ENCODE results near the gene GSTO2. TPM values are rescaled to one million over a fixed set of nuclear protein-coding genes. Genes with fewer than 3 reads are reported as not detected.
A peak's percentile ranks its signal among the peaks of the same experiment; 100 is the strongest.

GSTO2 gene
- total RNA-seq, 1 donor from 2014 or later = 2.8 TPM

- no peak overlapping the region for H3K4me3 Mint-ChIP-seq
- DNase-seq (ENCODE audit: extremely low spot score, unreplicated experiment) = no peak
- H3K27me3 Mint-ChIP-seq = no peaks in the 10 kb centered on the region
- peaks cover 16% of the 10 kb centered on the region for H3K36me3 Mint-ChIP-seq
- H3K9me3 Mint-ChIP-seq = no peaks in the 10 kb centered on the region
- peaks cover 25% of the 10 kb centered on the region for H3K4me1 Mint-ChIP-seq (ENCODE audit: unreplicated experiment)
- no peak for TF ChIP-seq CTCF (conservative IDR thresholded peaks at IDR 0.05)
- H3K27ac Mint-ChIP-seq = no peak overlapping the region
Measured at GRCh38 chr10:104259999-104260774, 8.8 kb upstream of the GSTO2 start.

GRCh38 chr10:104260775-104261115 is 8.2 kb upstream of the GSTO2 start:
- Mint-ChIP-seq H3K27ac (no peak overlapping the region), H3K4me1 (ENCODE audit: unreplicated experiment) (peaks cover 20% of the 10 kb centered on the region), H3K9me3 (no peaks in the 10 kb centered on the region), H3K4me3 (no peak overlapping the region), H3K36me3 (peaks cover 21% of the 10 kb centered on the region), H3K27me3 (no peaks in the 10 kb centered on the region)
- DNase-seq (ENCODE audit: extremely low spot score, unreplicated experiment) = no peak
- TF ChIP-seq CTCF (conservative IDR thresholded peaks at IDR 0.05) = no peak

GRCh38 chr10:104262055-104262454 is 6.9 kb upstream of the GSTO2 start:
- Mint-ChIP-seq H3K27ac (no peak overlapping the region), H3K4me1 (ENCODE audit: unreplicated experiment) (peaks cover 11% of the 10 kb centered on the region), H3K4me3 (no peak overlapping the region), H3K9me3 (no peaks in the 10 kb centered on the region), H3K27me3 (no peaks in the 10 kb centered on the region), H3K36me3 (peaks cover 23% of the 10 kb centered on the region)
- TF ChIP-seq CTCF (conservative IDR thresholded peaks at IDR 0.05) = no peak
- no peak for DNase-seq (ENCODE audit: extremely low spot score, unreplicated experiment)

GRCh38 chr10:104264783-104265182 is 4.2 kb upstream of the GSTO2 start:
- Mint-ChIP-seq H3K9me3 (no peaks in the 10 kb centered on the region), H3K27me3 (no peaks in the 10 kb centered on the region), H3K27ac (no peak overlapping the region), H3K36me3 (peaks cover 15% of the 10 kb centered on the region), H3K4me1 (ENCODE audit: unreplicated experiment) (peaks cover 9% of the 10 kb centered on the region), H3K4me3 (no peak overlapping the region)
- no peak for DNase-seq (ENCODE audit: extremely low spot score, unreplicated experiment)
- TF ChIP-seq CTCF (conservative IDR thresholded peaks at IDR 0.05) = no peak

GRCh38 chr10:104267721-104268404 is 1.1 kb upstream of the GSTO2 start:
- H3K27ac Mint-ChIP-seq = peak overlapping the region; percentile 79

More at GRCh38 chr10:104267721-104268404, 1.1 kb upstream of the GSTO2 start:
- H3K27me3 Mint-ChIP-seq = no peaks in the 10 kb centered on the region
- DNase-seq (ENCODE audit: extremely low spot score, unreplicated experiment) = no peak
- H3K9me3 Mint-ChIP-seq = no peaks in the 10 kb centered on the region
- TF ChIP-seq CTCF (conservative IDR thresholded peaks at IDR 0.05) = no peak
- peaks cover 15% of the 10 kb centered on the region for H3K36me3 Mint-ChIP-seq
- H3K4me3 Mint-ChIP-seq = peak overlapping the region; percentile 88
- peaks cover 5% of the 10 kb centered on the region for H3K4me1 Mint-ChIP-seq (ENCODE audit: unreplicated experiment)

Measured in type B pancreatic cell (in vitro differentiated cells).